ENCODE measurements around the gene MYO16.

DNA sequence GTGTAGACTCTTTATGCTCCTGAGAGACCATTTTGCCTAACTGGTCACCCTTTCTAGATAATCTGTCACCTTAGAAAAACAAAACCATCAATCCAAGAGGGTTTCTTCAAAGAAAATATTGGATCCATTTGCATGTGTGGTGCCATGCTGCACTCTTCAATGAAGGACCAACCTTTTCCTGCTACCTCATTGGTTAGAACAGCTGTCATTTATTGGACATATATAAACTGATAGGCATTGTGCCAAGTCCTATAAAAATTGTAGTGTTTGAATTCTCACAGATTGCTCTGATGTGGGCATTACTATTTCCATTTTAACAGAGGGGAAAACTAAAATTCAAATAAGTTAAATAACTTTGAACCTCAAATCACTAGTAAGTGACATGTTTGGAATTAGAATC lies 333.2 kb downstream of the MYO16 start:
- TF ChIP-seq, protein P1, sequence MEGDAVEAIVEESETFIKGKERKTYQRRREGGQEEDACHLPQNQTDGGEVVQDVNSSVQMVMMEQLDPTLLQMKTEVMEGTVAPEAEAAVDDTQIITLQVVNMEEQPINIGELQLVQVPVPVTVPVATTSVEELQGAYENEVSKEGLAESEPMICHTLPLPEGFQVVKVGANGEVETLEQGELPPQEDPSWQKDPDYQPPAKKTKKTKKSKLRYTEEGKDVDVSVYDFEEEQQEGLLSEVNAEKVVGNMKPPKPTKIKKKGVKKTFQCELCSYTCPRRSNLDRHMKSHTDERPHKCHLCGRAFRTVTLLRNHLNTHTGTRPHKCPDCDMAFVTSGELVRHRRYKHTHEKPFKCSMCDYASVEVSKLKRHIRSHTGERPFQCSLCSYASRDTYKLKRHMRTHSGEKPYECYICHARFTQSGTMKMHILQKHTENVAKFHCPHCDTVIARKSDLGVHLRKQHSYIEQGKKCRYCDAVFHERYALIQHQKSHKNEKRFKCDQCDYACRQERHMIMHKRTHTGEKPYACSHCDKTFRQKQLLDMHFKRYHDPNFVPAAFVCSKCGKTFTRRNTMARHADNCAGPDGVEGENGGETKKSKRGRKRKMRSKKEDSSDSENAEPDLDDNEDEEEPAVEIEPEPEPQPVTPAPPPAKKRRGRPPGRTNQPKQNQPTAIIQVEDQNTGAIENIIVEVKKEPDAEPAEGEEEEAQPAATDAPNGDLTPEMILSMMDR (IDR thresholded peaks at IDR 0.05; ENCODE audit: insufficient read depth, low read length, poor library complexity, severe bottlenecking), result no peak
- no peak for TF ChIP-seq EZH2phosphoT487 (conservative IDR thresholded peaks at IDR 0.05; ENCODE audit: low read length)
